Ishikawa (cell line): ENCODE measurements around the gene EDC3.

ENCODE experiments used
- CEBPB ChIP-seq: IDR thresholded peaks from 2 replicates; pipeline ENCODE4 v1.6.1; 2012
- EGR1 ChIP-seq: IDR thresholded peaks from 2 replicates; pipeline ENCODE4 v1.6.1; 2012
- EP300 ChIP-seq: IDR thresholded peaks from 2 replicates; pipeline ENCODE4 v1.6.1; 2012; ENCODE audit warnings: borderline replicate concordance
- FOXM1 ChIP-seq: IDR thresholded peaks from 2 replicates; pipeline ENCODE4 v1.6.1; 2012; ENCODE audit warnings: low read depth, borderline replicate concordance
- MAX ChIP-seq: IDR thresholded peaks from 2 replicates; pipeline ENCODE4 v1.6.1; 2012
- RAD21 ChIP-seq: IDR thresholded peaks from 2 replicates; pipeline ENCODE4 v1.6.1; 2012; ENCODE audit warnings: low read depth
- REST ChIP-seq: IDR thresholded peaks from 2 replicates; pipeline ENCODE4 v1.6.1; 2012; ENCODE audit warnings: low read depth, mild to moderate bottlenecking
- TAF1 ChIP-seq: IDR thresholded peaks from 2 replicates; pipeline ENCODE4 v1.6.1; 2012; ENCODE audit warnings: low read depth, mild to moderate bottlenecking
- TEAD4 ChIP-seq: IDR thresholded peaks from 2 replicates; pipeline ENCODE4 v1.6.1; 2012
- USF1 ChIP-seq: IDR thresholded peaks from 2 replicates; pipeline ENCODE4 v1.6.1; 2012
- ZBTB7A ChIP-seq: IDR thresholded peaks from 2 replicates; pipeline ENCODE4 v1.6.1; 2012; ENCODE audit warnings: low read depth

GRCh38 chr15:74662064-74662860, 33.6 kb downstream of the EDC3 start:
- TF ChIP-seq RAD21, result no peak
- TF ChIP-seq REST, result no peak
- no peak for TF ChIP-seq EP300
- no peak for TF ChIP-seq USF1
- no peak for TF ChIP-seq TAF1
- no peak for TF ChIP-seq CEBPB
- TF ChIP-seq TEAD4, result no peak
- TF ChIP-seq EGR1, result no peak
- no peak for TF ChIP-seq MAX
- no peak for TF ChIP-seq ZBTB7A
- no peak for TF ChIP-seq FOXM1
